ENCODE measurements around the gene C1QTNF12.
A peak's percentile ranks its signal among the peaks of the same experiment; 100 is the strongest.

The C1QTNF12 gene

DNA sequence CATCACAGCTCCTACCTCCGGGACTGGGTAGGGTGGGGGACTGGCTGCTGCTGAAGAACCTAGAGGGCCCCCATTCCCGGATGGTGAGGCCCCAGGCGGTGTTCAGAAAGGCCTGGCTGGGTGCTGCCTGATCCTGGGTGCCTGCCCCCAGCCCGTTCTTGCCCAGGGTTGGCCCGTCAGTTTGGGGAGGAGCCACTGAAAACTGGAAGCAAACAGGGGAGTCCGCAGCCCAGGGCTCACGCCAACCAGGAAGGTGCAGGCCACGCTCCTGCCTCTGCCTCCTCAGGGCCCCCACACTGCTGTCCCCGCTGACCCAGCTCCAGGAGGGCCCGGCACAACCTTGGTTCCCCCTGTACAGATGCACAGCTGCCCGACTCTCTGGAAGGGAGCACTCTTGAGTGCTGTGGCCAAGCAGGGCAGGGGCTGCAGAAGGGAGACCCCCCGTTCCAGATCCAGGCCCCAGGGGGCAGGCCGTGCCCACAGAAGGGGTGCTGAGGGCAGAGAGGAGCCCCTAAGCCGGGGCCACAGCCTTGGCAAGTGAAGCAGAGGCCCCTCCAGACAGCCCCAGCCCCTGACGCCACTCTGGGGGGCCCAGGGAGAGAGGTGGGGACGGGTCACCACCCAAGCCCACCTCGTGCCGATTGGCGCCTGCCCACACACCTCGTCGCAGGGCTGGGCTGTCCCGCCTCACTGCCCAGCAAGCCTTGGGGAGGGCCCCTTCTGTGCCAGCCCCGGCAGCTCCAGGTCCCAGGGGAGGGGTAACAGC is 5.5 kb downstream of the C1QTNF12 start:
- DNase-seq (ENCODE audit: low spot score): no peak

DNA sequence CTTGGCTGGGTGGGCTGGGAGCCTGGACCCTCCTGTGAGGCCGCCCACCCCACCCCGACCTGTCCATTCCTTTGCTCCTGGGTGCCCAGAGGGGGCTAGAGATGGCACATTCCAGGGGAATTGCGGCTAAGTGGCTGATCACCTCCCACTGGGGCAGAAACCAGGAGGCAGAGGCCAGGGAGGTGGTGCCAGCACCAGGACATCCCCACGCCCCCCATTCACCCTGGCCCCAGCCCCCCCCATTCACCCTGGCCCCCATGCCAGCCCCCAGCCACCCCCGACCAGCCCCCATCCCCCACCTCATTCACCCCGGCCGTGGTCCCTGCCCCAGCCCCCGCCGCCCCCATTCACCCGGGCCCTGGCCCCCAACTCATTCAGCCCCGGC is 6.2 kb downstream of the C1QTNF12 start:
- DNase-seq (ENCODE audit: low spot score): no peak

GRCh38 chr1:1239614-1240347 is 6.7 kb downstream of the C1QTNF12 start:
- DNase-seq (ENCODE audit: low spot score): no peak

DNA sequence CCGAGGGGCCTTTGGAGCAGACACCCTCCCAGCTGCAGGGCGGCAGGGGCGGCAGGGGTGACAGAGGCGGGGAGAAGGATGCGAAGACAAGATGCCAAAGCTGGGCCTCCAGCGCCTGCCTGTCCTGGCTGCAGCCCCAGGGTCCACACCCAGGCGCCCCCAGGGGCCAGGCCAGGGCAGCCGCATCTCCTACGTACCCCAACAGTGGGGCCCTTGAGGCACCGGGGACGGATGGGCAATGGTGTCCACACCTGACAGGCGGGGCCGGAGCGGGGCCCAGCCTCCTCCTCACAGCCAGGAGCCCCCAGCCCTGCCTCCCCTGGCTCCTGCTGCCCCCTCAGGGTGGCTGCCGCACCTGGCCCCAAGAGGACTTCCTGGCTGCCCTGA is 7.3 kb downstream of the C1QTNF12 start:
- no peak for DNase-seq (ENCODE audit: low spot score)

DNA sequence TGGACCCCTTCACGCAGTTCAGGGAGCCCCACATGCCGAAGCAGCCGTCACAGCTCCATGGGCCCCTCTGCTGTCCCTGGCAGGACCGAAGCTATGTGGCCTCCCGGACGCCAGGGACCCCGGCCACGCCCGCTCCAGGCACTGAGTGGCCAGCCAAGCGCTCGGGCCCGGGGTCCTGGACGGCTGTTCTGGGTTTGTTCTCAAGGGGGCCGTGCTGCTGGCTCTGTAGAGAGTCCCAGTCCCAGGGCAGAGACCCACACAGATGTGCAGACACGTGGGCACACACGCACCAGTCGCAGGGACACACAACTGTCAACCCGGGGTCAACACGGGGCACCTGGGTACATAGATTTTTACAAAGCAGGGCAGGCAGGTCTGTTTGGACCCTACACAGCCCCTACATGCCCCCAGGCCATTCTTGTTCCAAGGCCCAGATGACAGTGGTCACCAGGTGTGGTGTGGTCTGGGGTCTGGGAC is 7.8 kb downstream of the C1QTNF12 start:
- DNase-seq (ENCODE audit: low spot score): no peak

- peak; percentile 52 for DNase-seq (ENCODE audit: low spot score)
Observed at GRCh38 chr1:1237874-1238701, 8.4 kb downstream of the C1QTNF12 start.

DNA sequence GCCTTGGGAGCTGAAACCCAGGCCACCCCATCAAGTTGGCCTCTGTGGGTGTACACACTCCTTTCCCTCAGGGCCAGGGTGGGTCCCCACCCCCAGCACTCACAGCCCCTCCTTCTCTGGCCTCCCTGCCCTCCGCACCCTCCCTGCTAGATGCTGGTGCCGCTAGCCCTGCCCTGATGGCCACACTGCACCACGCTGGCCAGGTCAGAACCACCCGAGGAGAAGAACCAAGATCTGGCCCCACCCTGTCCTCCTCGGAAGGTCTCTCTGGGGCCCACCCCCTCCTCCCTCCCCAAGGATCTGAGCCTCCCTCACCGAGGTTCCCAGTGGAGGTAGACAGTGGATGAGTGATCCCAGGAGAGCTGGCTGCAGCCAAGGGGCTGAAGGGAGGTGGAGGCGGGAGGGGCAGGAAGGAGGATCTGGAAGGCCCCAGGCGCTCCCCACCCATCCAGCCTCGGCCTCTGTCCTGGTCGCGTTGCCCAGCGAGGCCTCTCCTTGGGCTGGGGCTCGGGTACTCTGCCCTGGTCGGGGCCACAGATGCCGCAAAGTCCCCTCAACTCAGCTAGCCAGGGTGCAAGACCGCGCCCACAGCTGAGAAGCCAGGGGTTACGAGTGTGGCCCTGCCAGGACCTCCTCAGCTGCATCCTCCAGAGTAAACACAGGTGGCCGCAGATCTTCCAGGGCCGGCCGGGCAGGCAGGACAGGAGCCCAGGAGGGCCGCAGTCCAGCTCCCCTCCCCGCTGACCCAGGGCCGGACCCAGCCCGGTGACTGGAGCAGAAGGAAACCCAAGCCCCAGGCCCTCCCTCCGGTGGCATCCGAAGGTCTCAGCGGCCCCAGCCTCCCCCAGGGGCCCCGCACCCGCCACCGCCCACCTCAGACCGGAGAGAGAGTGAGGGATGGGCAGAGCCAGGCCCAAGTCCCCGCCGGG is 9.3 kb downstream of the C1QTNF12 start:
- DNase-seq (ENCODE audit: low spot score): no peak

DNA sequence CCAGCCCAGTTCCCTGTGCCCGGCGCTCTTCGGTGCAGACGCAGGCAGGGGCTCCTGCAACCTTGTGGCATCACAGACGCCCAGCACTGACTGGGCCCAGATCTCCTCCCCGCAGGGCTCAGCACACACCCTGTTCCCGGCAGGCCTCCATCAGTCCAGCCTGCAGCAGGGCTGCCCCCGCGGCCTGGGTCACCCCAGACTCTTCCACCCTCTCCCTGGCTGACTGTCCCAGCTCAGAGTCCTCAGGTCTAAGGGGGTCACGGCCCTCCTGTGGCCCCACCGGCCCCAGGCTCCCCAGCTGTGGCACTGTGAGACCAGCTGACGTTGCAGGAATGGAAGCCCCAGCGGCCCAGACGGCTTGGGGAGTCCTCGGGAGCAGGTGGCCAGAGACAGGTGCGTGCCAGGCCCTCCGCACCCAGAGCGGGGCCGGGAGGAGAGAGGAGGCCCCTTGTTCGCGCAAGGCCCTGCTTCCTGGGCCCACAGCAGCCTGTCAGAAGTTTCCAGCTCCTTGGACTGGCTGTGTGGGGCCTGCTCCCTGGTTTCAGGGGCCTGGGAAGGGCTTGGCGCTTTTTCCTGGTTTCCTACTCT is 10.3 kb downstream of the C1QTNF12 start:
- no peak for DNase-seq (ENCODE audit: low spot score)

DNA sequence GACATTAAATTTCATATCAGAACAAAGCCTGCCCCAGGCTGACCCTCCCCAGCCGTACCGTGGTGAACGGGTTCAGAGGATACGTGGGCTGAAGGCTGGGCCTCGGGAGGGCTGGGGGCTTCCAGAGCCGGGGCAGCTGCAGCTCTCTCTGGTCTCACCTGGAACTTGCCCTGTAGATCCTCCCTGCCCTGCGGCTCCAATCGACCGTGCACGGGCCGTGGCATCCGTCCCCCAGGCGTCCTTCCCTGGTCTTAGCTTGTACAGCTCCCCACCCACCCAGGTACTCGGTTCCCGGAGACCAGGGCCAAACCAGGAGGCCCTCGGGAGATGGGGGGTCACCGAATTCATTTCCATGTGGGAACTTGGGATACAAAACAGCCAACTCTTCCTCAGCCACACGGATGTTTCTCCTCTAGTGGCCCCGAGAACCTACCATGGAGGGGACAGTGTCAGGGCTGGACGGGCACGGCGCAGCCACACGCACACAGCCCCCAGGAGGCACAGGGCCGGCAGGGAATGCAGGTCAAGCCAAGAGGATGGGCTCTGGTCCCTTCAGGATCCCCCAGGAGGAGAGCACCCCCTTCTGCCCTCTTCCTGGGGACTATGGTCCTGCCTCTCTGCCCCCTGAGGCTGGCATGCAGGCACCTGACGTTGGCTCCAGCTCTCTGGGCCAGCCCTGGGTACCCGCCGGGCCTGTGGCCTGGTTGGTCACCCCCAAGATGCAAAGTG is 11.3 kb downstream of the C1QTNF12 start:
- DNase-seq (ENCODE audit: low spot score): no peak

- no peak for DNase-seq (ENCODE audit: low spot score)
Observed at GRCh38 chr1:1234180-1234808, 12.2 kb downstream of the C1QTNF12 start.

DNA sequence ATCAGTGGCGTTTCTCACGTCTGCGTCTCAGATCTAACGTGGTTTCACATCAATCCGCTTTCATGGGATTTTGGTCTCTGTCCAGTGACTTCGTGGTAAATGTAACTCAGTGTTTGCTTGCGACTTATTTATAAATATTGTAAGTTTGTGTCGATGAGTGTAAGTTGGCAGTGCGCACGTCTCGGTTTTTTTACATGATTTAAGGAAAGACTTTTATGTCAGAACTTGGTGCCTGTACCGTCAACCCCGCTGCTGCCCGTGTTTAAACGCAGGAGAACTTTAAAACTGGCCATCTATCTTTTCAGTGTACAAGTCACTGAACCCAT is 13.0 kb downstream of the C1QTNF12 start:
- no peak for DNase-seq (ENCODE audit: low spot score)

- DNase-seq (ENCODE audit: low spot score): no peak
Observed at GRCh38 chr1:1232796-1233566, 13.5 kb downstream of the C1QTNF12 start.

DNA sequence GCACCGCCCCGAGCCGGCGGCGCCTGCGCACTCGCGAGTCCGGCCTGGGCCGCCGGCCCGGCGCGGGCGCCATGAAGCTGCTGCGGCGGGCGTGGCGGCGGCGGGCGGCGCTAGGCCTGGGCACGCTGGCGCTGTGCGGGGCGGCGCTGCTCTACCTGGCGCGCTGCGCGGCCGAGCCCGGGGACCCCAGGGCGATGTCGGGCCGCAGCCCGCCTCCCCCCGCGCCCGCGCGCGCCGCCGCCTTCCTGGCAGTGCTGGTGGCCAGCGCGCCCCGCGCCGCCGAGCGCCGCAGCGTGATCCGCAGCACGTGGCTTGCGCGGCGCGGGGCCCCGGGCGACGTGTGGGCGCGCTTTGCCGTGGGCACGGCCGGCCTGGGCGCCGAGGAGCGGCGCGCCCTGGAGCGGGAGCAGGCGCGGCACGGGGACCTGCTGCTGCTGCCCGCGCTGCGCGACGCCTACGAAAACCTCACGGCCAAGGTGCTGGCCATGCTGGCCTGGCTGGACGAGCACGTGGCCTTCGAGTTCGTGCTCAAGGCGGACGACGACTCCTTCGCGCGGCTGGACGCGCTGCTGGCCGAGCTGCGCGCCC is 14.2 kb downstream of the C1QTNF12 start, which contains the start of gene B3GALT6:
Gene B3GALT6, plus strand, starts transcription at position 30 of the 588 bp plus-strand sequence. Its CDS starts 42 bp downstream, at position 72.
- DNase-seq (ENCODE audit: low spot score): no peak

- DNase-seq (ENCODE audit: low spot score): peak; percentile 99
Observed at GRCh38 chr1:1231400-1232207, 14.9 kb downstream of the C1QTNF12 start, which contains the start of gene SDF4. SDF4 (minus strand) TSS chr1:1232001; CDS start chr1:1228772, 3,229 bp downstream.

DNA sequence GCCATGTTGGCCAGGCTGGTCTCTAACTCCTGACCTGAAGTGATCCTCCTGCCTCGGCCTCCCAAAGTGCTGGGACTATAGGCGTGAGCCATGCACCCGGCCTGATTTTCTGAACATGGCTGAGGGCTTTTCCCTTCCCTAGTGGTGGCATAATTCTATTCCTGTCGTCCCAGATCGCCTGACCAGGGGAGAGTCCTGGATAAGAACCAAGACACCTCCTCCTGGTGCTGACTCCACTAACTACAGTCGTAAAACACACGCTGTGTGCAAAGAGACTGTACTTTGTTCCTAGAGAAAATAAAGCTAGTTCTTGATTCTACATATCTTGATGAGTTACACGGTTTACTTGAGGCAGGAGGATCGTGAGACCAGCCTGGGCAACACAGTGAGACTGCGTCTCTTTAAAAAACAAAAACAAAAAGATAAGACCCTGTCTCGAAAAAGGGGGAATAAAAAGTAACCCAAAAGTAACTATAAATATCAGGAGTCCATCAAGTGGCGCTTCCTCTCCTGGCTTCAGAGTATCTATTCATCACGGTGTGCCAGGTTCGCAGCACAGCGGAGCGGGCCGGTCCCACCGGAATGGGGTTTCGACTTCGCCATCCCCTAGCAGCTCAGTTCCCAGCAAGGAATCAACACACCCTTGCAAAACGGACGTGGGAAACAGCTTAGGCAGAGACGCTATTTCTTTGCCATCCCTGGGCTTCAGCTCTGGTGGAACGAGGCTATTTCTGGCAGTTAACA is 15.7 kb downstream of the C1QTNF12 start:
- DNase-seq (ENCODE audit: low spot score): peak; percentile 59

- no peak for DNase-seq (ENCODE audit: low spot score)
Observed at GRCh38 chr1:1229770-1230169, 16.8 kb downstream of the C1QTNF12 start.
